GM12874 (cell line): ENCODE results near the gene TMCC1.

ENCODE experiments used
- TF ChIP-seq, protein P1 (sequence below): IDR thresholded peaks from 2 replicates; pipeline ENCODE4 v1.5.1; 2011; ENCODE audit warnings: low read depth, mild to moderate bottlenecking, control low read depth, low read length, moderate library complexity; ENCODE audit not compliant: insufficient read depth

TMCC1 gene

GRCh38 chr3:129746629-129747028, 146.9 kb downstream of the TMCC1 start:
- TF ChIP-seq, protein P1, sequence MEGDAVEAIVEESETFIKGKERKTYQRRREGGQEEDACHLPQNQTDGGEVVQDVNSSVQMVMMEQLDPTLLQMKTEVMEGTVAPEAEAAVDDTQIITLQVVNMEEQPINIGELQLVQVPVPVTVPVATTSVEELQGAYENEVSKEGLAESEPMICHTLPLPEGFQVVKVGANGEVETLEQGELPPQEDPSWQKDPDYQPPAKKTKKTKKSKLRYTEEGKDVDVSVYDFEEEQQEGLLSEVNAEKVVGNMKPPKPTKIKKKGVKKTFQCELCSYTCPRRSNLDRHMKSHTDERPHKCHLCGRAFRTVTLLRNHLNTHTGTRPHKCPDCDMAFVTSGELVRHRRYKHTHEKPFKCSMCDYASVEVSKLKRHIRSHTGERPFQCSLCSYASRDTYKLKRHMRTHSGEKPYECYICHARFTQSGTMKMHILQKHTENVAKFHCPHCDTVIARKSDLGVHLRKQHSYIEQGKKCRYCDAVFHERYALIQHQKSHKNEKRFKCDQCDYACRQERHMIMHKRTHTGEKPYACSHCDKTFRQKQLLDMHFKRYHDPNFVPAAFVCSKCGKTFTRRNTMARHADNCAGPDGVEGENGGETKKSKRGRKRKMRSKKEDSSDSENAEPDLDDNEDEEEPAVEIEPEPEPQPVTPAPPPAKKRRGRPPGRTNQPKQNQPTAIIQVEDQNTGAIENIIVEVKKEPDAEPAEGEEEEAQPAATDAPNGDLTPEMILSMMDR, result no peak

GRCh38 chr3:129745253-129745652, 148.3 kb downstream of the TMCC1 start:
- TF ChIP-seq, protein P1, result no peak

- TF ChIP-seq, protein P1, result no peak
Measured at GRCh38 chr3:129741794-129742193, 151.7 kb downstream of the TMCC1 start.

GRCh38 chr3:129740090-129740489, 153.4 kb downstream of the TMCC1 start:
- TF ChIP-seq, protein P1, result no peak

- TF ChIP-seq, protein P1, result no peak
Measured at GRCh38 chr3:129739634-129740033, 153.9 kb downstream of the TMCC1 start.

DNA sequence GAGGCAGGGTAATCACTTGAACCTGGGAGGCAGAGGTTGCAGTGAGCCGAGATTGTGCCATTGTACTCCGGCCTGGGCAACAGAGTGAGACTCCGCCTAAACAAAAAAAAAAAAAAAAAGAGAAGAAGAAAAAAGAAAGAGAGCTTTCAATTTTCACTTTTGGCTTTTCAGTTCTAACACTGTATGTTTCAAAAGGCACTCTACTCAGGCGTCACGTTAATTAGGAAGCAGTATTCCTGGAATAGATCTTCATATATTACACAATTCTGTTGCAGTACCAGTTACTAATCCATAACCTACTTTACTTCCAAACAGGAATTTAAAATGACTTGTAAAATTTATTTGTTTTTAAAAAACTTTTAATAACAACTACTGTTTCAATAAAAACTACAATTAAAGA, 155.3 kb downstream of the TMCC1 start:
- TF ChIP-seq, protein P1, result no peak

- TF ChIP-seq, protein P1, result no peak
Measured at GRCh38 chr3:129736070-129736469, 157.4 kb downstream of the TMCC1 start.

DNA sequence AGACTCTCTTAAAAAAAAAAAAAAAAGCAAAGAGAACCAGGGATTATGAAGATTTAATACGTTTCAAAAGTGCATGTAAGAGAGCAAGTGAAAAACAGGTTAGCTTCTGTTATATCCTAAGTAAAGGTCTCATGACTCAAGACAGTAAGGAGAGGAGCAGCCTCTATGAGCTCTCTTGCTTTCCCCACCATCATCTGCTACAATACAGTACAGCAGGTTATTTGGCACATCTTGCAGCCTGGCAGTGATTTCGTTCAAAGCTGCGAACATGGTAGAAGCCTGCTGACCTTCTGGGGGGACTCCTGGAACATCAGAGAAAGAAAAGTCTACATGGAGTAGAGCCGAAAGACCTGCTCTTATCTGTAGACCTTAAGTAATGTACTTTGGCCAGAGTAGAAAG, 157.9 kb downstream of the TMCC1 start:
- TF ChIP-seq, protein P1, result no peak
